Activated CD4-positive, alpha-beta T cell treated with anti-CD3 and anti-CD28 coated beads for 1 hour (primary cell): ENCODE results near the gene LBHD1.
"Not testable (repeated sequence)": the region's sequence is repeated elsewhere in the genome, so short reads cannot be mapped to it uniquely, and the experiment has no call there.

Experiments used
- DNase-seq: peaks from one replicate; pipeline ENCODE4 v3.0.0-alpha.2; 2020

Gene LBHD1

GRCh38 chr11:62689421-62690183, 17.5 kb upstream of the LBHD1 start, which contains the start of gene LRRN4CL:
LRRN4CL (minus strand) TSS chr11:62689530; CDS start chr11:62688508, 1,022 bp downstream.
- no peak for DNase-seq

GRCh38 chr11:62688491-62688890, 16.4 kb upstream of the LBHD1 start:
- DNase-seq, result no peak

GRCh38 chr11:62687508-62688396, 15.7 kb upstream of the LBHD1 start:
- DNase-seq, result no peak

DNA sequence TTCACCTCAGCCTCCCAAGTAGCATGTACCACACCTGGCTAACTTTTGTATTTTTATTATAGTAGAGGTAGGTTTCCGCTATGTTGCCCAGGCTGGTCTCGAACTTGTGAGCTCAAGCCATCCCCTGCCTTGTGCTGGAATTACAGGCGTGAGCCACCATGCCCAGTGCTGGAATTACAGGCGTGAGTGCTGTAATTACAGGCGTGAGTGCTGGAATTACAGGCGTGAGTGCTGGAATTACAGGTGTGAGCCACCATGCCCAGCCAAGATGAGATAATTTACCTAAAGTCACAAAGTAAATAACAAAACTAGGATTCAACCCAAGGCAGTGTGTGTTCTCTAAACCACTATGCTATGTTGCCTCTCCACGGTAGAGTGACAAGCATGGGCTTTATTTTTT, 10.5 kb upstream of the LBHD1 start:
- DNase-seq, result no peak

DNA sequence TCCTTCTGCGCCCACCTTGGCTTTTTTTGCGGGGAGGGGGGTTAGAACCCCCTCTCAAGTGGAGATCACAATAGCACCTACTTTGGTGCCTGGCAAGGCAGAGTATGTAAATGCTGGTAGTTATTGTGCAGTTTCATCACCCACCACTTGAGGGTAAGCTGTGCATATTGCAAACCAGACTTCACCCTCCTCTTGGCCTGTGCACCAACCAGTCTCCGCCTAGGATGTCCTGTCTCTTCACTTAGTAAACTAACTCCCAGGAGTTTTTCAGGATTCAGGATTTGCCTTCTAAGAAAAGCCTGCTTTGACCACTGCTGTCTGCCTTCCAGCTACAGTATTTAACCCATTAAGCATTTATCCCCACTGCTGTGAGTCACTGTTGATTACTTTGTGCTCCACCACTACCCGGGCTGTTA, 8.8 kb upstream of the LBHD1 start:
- DNase-seq, result no peak

- peak; percentile 71 for DNase-seq
Measured at GRCh38 chr11:62678770-62679696, 7.0 kb upstream of the LBHD1 start, which contains the start of gene UBXN1. UBXN1 (minus strand) TSS chr11:62679073; CDS start chr11:62678923, 150 bp downstream.

GRCh38 chr11:62678433-62678769, 6.3 kb upstream of the LBHD1 start:
- DNase-seq, result no peak

DNA sequence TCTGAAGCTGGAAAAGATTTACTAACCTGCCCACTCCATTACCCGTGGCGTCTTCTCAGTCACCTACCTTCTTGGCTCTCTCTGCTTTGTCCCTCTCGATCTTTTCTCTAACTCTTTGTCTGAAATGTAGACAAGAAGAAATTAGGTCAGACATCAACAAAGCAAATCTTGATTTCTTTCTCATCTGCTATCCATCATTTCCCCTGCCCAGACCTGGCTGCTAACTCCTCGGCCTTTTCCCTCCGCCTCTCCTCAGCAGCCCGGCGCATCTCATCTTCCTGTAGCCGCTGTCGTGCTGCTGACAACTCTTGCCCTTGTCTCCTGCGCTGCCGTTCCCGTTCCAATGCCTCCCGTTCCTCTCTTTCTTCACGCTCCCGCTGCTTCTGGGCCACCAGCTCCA, 5.6 kb upstream of the LBHD1 start:
- no peak for DNase-seq

- DNase-seq, result no peak
Measured at GRCh38 chr11:62677156-62677555, 5.1 kb upstream of the LBHD1 start.

- DNase-seq, result no peak
Measured at GRCh38 chr11:62676698-62677097, 4.6 kb upstream of the LBHD1 start.

- DNase-seq, result not testable (repeated sequence)
Measured at GRCh38 chr11:62675415-62675814, 3.3 kb upstream of the LBHD1 start.

GRCh38 chr11:62673196-62673525, 1.1 kb upstream of the LBHD1 start:
- no peak for DNase-seq

DNA sequence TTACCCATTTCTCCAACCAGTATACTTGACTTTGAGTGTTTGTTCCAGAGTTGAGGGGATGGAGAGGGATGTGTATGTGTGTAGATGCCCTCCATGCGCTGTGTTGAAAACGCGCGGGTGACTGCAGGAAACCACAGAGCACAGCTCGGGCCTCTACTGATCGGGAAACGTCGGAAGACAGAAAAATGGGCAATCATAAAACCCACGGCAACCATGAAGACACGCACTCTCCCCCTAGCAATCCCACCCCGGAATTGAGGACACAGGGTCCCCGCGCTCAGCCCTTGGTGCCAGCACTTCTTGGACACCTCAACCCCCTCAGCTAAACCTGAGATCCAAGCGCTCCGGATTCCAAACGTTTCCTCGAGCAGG, 845 bp downstream of the LBHD1 start:
- no peak for DNase-seq

DNA sequence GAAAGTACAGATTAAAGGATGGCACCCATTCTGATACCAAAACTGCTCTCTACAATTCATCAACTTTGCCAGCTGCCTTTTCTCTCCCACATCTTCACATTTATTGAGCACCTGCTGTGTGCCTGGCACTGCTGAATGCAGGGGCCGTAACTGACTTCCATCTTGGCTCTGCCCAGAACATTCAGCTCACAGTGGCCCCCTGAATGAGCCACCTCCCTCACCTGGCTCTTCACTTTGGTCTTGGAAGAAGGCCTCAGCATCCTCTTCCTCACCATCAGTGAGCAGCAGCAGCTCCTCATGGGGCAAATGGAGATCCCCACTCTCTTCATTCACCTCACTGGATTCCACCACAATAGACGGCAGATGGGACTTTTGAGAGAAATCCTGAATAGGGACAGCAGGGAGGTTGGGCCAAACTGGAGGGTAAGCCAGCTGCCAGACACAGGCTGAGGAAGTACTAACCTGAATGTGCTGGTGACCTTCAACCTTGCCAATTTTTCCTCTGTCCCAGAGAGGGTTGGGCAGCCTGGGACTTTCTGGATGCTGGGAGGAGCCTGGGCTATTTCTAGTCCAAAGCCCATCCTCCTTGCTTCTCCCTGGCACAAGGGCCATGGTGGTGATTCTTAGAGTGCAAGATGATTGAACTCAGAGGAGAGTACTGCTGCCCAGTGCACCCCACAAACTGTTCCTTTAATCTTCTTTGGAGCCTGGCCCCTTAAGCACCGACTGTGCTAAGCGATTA, 2.5 kb downstream of the LBHD1 start:
- no peak for DNase-seq

DNA sequence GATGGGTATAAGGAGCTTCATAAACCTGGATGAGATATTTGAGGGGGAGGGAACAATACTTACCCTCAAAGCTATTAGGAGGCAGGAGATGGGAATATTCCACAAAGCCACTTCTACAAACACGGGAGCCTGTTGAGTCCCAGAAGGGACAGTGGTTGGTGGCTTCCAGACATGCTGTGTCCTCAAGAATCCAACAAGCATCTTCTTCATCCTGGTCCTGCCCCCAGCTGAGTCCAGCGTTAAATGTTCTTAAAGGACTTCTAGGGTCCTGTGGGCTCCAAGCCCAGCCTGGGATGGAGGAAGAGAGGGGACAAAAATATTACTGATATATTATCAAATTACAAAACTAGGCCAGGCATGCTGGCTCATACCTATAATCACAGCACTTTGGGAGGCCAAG, 4.6 kb downstream of the LBHD1 start:
- no peak for DNase-seq

- no peak for DNase-seq
Measured at GRCh38 chr11:62666259-62666926, 5.7 kb downstream of the LBHD1 start.

DNA sequence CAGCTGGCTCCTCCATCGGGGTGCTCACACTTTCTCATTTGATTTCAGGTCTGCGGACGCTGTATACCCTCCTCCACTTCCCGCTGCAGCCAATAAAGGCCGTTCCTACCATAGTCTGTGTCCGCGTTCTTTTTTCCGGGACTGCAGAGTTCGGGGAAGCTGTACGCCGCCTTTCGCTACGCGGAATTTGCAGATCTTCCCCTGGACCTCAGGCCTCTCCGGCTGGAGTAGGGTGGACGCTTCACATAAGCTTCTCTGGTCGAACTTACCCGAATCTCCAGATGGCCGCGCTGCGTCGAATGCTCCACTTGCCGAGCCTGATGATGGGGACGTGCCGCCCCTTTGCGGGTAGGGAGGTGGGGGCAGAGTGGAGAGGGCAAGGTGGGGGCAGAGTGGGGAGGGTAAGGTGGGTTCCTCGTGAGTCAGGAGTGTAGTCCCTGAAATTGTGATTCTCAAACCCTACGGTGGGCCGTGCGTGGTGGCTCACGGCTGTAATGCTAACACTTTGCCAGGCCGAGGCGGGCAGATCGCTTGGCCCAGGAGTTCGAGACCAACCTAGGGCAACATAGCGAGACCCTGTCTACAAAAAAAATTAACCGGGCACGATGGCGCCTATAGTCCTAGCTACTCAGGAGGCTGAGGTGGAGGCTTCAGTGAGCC, 6.3 kb downstream of the LBHD1 start:
- DNase-seq, result peak; percentile 42

DNA sequence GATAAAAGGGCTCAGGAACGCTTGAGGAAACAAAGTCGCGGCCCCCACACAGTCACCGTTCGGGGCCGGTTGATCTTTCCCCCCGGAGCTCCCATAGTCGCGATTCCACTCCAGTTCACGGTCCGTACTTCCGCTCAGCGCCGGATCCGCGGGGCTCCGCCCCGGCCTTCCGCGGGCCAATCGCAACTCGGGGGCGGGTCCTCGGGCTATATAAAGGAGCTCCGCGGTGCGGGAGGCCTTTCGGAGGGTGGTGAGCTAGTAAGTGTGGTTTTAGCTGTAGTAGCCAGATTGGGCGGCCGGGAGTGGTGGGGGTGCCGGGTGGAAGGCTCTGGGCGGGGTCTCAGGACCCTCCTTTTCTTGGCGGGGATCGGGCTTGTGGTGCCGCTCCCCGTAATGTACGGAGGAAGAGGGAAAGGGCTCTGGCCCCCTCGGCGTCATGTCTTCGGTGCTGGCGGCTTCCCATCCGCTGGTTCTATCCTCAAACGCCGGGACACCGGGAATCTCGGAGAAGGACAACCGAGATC, 6.9 kb downstream of the LBHD1 start, which contains the start of the genes C11orf98 and CSKMT:
Gene C11orf98 (minus strand): TSS at position 136 of the 524 bp plus-strand sequence. CDS start 41 bp downstream, at position 95.
Gene CSKMT (plus strand): TSS at position 238 of the 524 bp plus-strand sequence. CDS start 568 bp downstream, outside the sequence.
- peak; percentile 94 for DNase-seq

- peak; percentile 39 for DNase-seq
Measured at GRCh38 chr11:62664405-62665074, 7.5 kb downstream of the LBHD1 start.
